DLD1 (cell line): ENCODE data around the gene RNF115.
"Not testable (repeated sequence)": the region's sequence is repeated elsewhere in the genome, so short reads cannot be mapped to it uniquely, and the experiment has no call there.

Experiments used
- in situ Hi-C: cut with HindIII; loops from 2 replicates; pipeline ENCODE4 v1.10.0; 2017; ENCODE audit warnings: low sequenced_read_pairs

RNF115 gene

GRCh38 chr1:145782272-145783099 is 41.4 kb downstream of the RNF115 start:
- in situ Hi-C loops = no loop called here

GRCh38 chr1:145778146-145778540 is 45.8 kb downstream of the RNF115 start:
- in situ Hi-C loops = no loop called here

- in situ Hi-C loops = no loop called here
These were observed 46.3 kb downstream of the RNF115 start for GRCh38 chr1:145777357-145778145.

GRCh38 chr1:145773423-145773822 is 50.5 kb downstream of the RNF115 start:
- in situ Hi-C loops = no loop called here

GRCh38 chr1:145771056-145771455 is 52.8 kb downstream of the RNF115 start:
- in situ Hi-C loops = no loop called here

- in situ Hi-C loops = not testable (repeated sequence)
These were observed 55.9 kb downstream of the RNF115 start for GRCh38 chr1:145768004-145768403.

- in situ Hi-C loops = not testable (repeated sequence)
These were observed 57.0 kb downstream of the RNF115 start for GRCh38 chr1:145766926-145767325.

- in situ Hi-C loops = not testable (repeated sequence)
These were observed 58.1 kb downstream of the RNF115 start for GRCh38 chr1:145765585-145766360.

GRCh38 chr1:145765127-145765526 is 58.8 kb downstream of the RNF115 start:
- in situ Hi-C loops = not testable (repeated sequence)

GRCh38 chr1:145764231-145764940 is 59.5 kb downstream of the RNF115 start:
- in situ Hi-C loops = not testable (repeated sequence)

- in situ Hi-C loops = not testable (repeated sequence)
These were observed 61.9 kb downstream of the RNF115 start for GRCh38 chr1:145762001-145762400.

- in situ Hi-C loops = not testable (repeated sequence)
These were observed 62.4 kb downstream of the RNF115 start for GRCh38 chr1:145761498-145761897.

- in situ Hi-C loops = not testable (repeated sequence)
These were observed 63.4 kb downstream of the RNF115 start for GRCh38 chr1:145760395-145760949.

- in situ Hi-C loops = no loop called here
These were observed 64.2 kb downstream of the RNF115 start for GRCh38 chr1:145759721-145760120.

- in situ Hi-C loops = no loop called here
These were observed 65.3 kb downstream of the RNF115 start for GRCh38 chr1:145758575-145758974.

- in situ Hi-C loops = no loop called here
These were observed 65.8 kb downstream of the RNF115 start for GRCh38 chr1:145758116-145758515.

- in situ Hi-C loops = no loop called here
These were observed 66.5 kb downstream of the RNF115 start for GRCh38 chr1:145757420-145757819.

GRCh38 chr1:145751491-145752037 is 72.3 kb downstream of the RNF115 start:
- in situ Hi-C loops = no loop called here

GRCh38 chr1:145750426-145750825 is 73.5 kb downstream of the RNF115 start:
- in situ Hi-C loops = no loop called here
